Activated CD8-positive, alpha-beta memory T cell treated with anti-CD3 and anti-CD28 coated beads for 48 hours (primary cell): ENCODE results near the gene TPSG1.
"Not testable (repeated sequence)": the region's sequence is repeated elsewhere in the genome, so short reads cannot be mapped to it uniquely, and the experiment has no call there.

Experiments
- DNase-seq, 3 experiments: peaks; one replicate each; pipeline ENCODE4 v3.0.0-alpha.2; 2020; ENCODE audit warnings: low read depth in 2 of 3, low spot score in 2 of 3

TPSG1 gene

GRCh38 chr16:1225051-1225451 is at the start of gene TPSG1:
TSS of gene TPSG1 (minus strand) at chr16:1225268. CDS start at chr16:1225252, 16 bp downstream.
- no peak for DNase-seq

GRCh38 chr16:1274767-1275166 is 49.7 kb upstream of the TPSG1 start:
- no peak for DNase-seq

GRCh38 chr16:1273816-1274215 is 48.7 kb upstream of the TPSG1 start:
- no peak for DNase-seq

- no peak for DNase-seq
These were observed 47.6 kb upstream of the TPSG1 start for GRCh38 chr16:1272453-1273198.

GRCh38 chr16:1271724-1272413 is 46.8 kb upstream of the TPSG1 start:
- not testable (repeated sequence) for DNase-seq

GRCh38 chr16:1271380-1271723 is 46.3 kb upstream of the TPSG1 start:
- DNase-seq, result no peak

GRCh38 chr16:1269418-1269817 is 44.4 kb upstream of the TPSG1 start:
- not testable (repeated sequence) for DNase-seq

GRCh38 chr16:1265826-1266225 is 40.8 kb upstream of the TPSG1 start:
- no peak for DNase-seq

GRCh38 chr16:1265090-1265630 is 40.1 kb upstream of the TPSG1 start:
- DNase-seq, result no peak

GRCh38 chr16:1264345-1265089 is 39.4 kb upstream of the TPSG1 start:
- DNase-seq, result no peak

GRCh38 chr16:1263591-1264344 is 38.7 kb upstream of the TPSG1 start:
- no peak for DNase-seq

GRCh38 chr16:1262846-1263221 is 37.8 kb upstream of the TPSG1 start:
- DNase-seq, result no peak

GRCh38 chr16:1262210-1262845 is 37.3 kb upstream of the TPSG1 start:
- no peak for DNase-seq

- DNase-seq, result no peak
These were observed 36.2 kb upstream of the TPSG1 start for GRCh38 chr16:1261131-1261892.

- no peak for DNase-seq
These were observed 35.1 kb upstream of the TPSG1 start for GRCh38 chr16:1260101-1260680.

GRCh38 chr16:1259760-1260068 is 34.6 kb upstream of the TPSG1 start:
- no peak for DNase-seq

GRCh38 chr16:1258906-1259759 is 34.1 kb upstream of the TPSG1 start:
- no peak for DNase-seq

GRCh38 chr16:1258225-1258600 is 33.1 kb upstream of the TPSG1 start:
- no peak for DNase-seq
